SK-N-MC (cell line): ENCODE measurements around the gene MTARC2.

Source experiments
- EZH2 ChIP-seq: fragments of 200-600 bp; sonication (generic); IDR thresholded peaks from one replicate; pipeline ENCODE4 v1.6.1; 2017; ENCODE audit warnings: antibody characterized with exemption
- FOXP2 ChIP-seq: optimal IDR thresholded peaks from 2 replicates; pipeline ENCODE3; 2011; ENCODE audit warnings: mild to moderate bottlenecking, moderate library complexity; ENCODE audit not compliant: insufficient read depth; ENCODE audit errors: extremely low read length, control extremely low read depth
- POLR2AphosphoS5 ChIP-seq: IDR thresholded peaks from 2 replicates; pipeline ENCODE4 v1.6.1; 2012; ENCODE audit warnings: mild to moderate bottlenecking, low read depth, low read length, borderline replicate concordance

GRCh38 chr1:220727519-220727918 is 20.6 kb upstream of the MTARC2 start:
- TF ChIP-seq EZH2 (no peak), POLR2AphosphoS5 (no peak), FOXP2 (no peak)
